Immature natural killer cell (primary cell): Measurements from ENCODE around the gene STRADB. TPM values are rescaled to one million over a fixed set of nuclear protein-coding genes. Genes with fewer than 3 reads are reported as not detected.
A peak's percentile ranks its signal among the peaks of the same experiment; 100 is the strongest.
"Not testable (repeated sequence)": the region's sequence is repeated elsewhere in the genome, so short reads cannot be mapped to it uniquely, and the experiment has no call there.

Source experiments
- DNase-seq, 3 donors: peaks; one replicate each; pipeline ENCODE4 v3.0.0; 2022; ENCODE audit warnings: mixed read lengths in 1 of 3
- H3K27ac Mint-ChIP-seq, 6 donors: one replicate each; pipeline ENCODE4 v1.8.0; 2020; ENCODE audit warnings: mixed read lengths in 6 of 6, mild to moderate bottlenecking in 5 of 6, inconsistent platforms in 4 of 6, moderate library complexity in 3 of 6
- H3K27me3 Mint-ChIP-seq, 3 donors: one replicate each; pipeline ENCODE4 v1.8.0; 2020 to 2021; ENCODE audit warnings: low read depth in 3 of 3, mild to moderate bottlenecking in 3 of 3, mixed read lengths in 3 of 3, moderate library complexity in 3 of 3, inconsistent platforms in 1 of 3
- H3K36me3 Mint-ChIP-seq, 3 donors: one replicate each; pipeline ENCODE4 v1.8.0; 2020; ENCODE audit warnings: mixed read lengths in 3 of 3, inconsistent platforms in 2 of 3, mild to moderate bottlenecking in 2 of 3
- H3K4me1 Mint-ChIP-seq, 2 donors: one replicate each; pipeline ENCODE4 v1.8.0; 2020; ENCODE audit warnings: inconsistent platforms in 2 of 2, mild to moderate bottlenecking in 2 of 2, mixed read lengths in 2 of 2, moderate library complexity in 1 of 2
- H3K4me3 Mint-ChIP-seq, 5 donors: one replicate each; pipeline ENCODE4 v1.8.0; 2020; ENCODE audit warnings: mild to moderate bottlenecking in 5 of 5, mixed read lengths in 5 of 5, inconsistent platforms in 3 of 5, moderate library complexity in 3 of 5
- H3K9me3 Mint-ChIP-seq, 6 donors: one replicate each; pipeline ENCODE4 v1.8.0; 2020; ENCODE audit warnings: mild to moderate bottlenecking in 6 of 6, mixed read lengths in 6 of 6, inconsistent platforms in 4 of 6, moderate library complexity in 3 of 6
- polyA plus RNA-seq, 3 donors: library from polyadenylated mRNA; unstranded; fragments of 300-500 nt; fragmentation: Illumina TruSeq; gene quantifications; one replicate each; pipeline ENCODE4 v1.2.3, GENCODE V29; 2021

Gene STRADB
- polyA plus RNA-seq, 3 donors from 2014 or later = 21.9 to 36.6 (median 32.5) TPM

- not testable (repeated sequence) for H3K9me3 Mint-ChIP-seq, H3K4me3 Mint-ChIP-seq, H3K27ac Mint-ChIP-seq, H3K27me3 Mint-ChIP-seq, DNase-seq
- Mint-ChIP-seq H3K4me1 (peaks cover 5 to 24% of the 10 kb centered on the region in 2 donors), H3K36me3 (peaks cover 0 to 14% (median 0%) of the 10 kb centered on the region in 3 donors)
Observed at GRCh38 chr2:201439336-201439922, 12.1 kb upstream of the STRADB start.

DNA sequence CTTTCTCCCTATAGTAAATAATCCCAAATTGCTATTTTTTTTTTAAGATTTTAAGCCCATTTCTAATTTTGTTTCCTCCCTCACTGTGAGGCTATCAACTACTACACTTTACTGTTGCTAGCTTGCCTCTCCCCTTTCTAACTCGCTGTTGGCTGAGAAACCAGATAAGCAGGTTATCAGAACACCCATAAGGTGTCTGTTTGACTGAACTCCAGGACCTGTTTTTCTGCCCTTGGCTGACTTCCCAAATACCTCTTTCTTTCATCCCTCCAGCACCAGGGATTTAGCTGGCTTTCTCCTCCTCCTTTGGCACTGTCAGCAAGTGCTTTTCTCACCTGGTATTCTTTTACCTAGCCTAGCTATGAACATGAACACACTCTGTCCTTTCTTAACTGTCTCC is 11.4 kb upstream of the STRADB start:
- Mint-ChIP-seq H3K36me3 (peaks cover 0 to 14% (median 0%) of the 10 kb centered on the region in 3 donors), H3K4me3 (no peak overlapping the region), H3K27me3 (no peaks in the 10 kb centered on the region), H3K9me3 (no peaks in the 10 kb centered on the region), H3K4me1 (peaks cover 4 to 22% of the 10 kb centered on the region in 2 donors), H3K27ac (no peak overlapping the region)
- no peak for DNase-seq

GRCh38 chr2:201441409-201441808 is 10.1 kb upstream of the STRADB start:
- Mint-ChIP-seq H3K4me1 (peaks cover 3 to 26% of the 10 kb centered on the region in 2 donors), H3K4me3 (no peak overlapping the region), H3K27ac (no peak overlapping the region), H3K27me3 (no peaks in the 10 kb centered on the region), H3K9me3 (no peaks in the 10 kb centered on the region), H3K36me3 (peaks cover 0 to 14% (median 0%) of the 10 kb centered on the region in 3 donors)
- no peak for DNase-seq

DNA sequence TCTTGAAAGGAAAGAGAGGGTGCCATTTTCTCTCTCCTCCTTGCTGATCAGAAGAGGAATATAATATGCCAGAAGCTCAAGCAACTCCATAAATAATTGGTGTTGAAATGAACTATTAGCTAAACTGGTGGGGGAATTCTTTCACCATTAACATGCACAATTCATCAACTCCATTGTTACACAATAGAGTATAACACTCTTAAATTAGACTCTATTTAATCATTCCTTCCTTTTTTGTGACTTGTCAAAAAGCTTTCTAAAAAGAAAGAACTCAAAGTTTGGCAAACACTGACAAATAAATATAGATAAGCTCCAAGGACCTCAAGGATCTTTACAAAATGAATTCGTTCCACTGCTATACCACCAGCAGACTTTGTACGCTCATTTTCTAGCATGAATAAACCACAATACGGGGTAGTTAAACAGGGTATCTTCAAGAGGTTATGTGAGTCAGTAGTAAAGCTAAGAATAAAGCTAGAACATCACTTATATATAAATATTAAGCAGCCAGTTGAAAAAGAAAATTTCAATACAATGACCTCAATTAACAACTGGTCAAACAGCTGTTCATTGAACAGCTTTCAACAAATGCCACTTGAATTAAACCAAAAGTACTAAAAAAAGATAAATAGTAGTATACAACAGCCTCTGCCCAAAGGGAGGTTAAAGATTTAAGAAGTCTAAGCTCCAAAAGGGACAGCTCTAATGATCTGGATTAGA is 6.6 kb upstream of the STRADB start:
- H3K9me3 Mint-ChIP-seq = no peaks in the 10 kb centered on the region
- H3K36me3 Mint-ChIP-seq = peaks cover 0 to 6% (median 4%) of the 10 kb centered on the region in 3 donors
- no peak overlapping the region for H3K4me3 Mint-ChIP-seq
- H3K27me3 Mint-ChIP-seq = no peaks in the 10 kb centered on the region
- H3K27ac Mint-ChIP-seq = no peak overlapping the region
- no peak for DNase-seq
- H3K4me1 Mint-ChIP-seq = peaks cover 20 to 48% of the 10 kb centered on the region in 2 donors

GRCh38 chr2:201447086-201447485 is 4.5 kb upstream of the STRADB start:
- H3K27me3 Mint-ChIP-seq = peaks cover 0 to 4% (median 3%) of the 10 kb centered on the region in 3 donors
- peak in 1 of 3 donors; percentile 7 for DNase-seq
- H3K27ac Mint-ChIP-seq = no peak overlapping the region
- H3K4me1 Mint-ChIP-seq = peaks cover 27 to 58% of the 10 kb centered on the region in 2 donors
- H3K36me3 Mint-ChIP-seq = peaks cover 0 to 4% (median 0%) of the 10 kb centered on the region in 3 donors
- no peaks in the 10 kb centered on the region for H3K9me3 Mint-ChIP-seq
- peak overlapping the region in 1 of 5 donors; percentile 1 for H3K4me3 Mint-ChIP-seq

GRCh38 chr2:201448061-201448460 is 3.5 kb upstream of the STRADB start:
- Mint-ChIP-seq H3K9me3 (no peaks in the 10 kb centered on the region), H3K4me1 (peaks cover 32 to 67% of the 10 kb centered on the region in 2 donors), H3K27ac (no peak overlapping the region), H3K27me3 (peaks cover 0 to 4% (median 3%) of the 10 kb centered on the region in 3 donors), H3K4me3 (peak overlapping the region in 1 of 5 donors; percentile 8), H3K36me3 (peaks cover 0 to 4% (median 0%) of the 10 kb centered on the region in 3 donors)
- no peak for DNase-seq

DNA sequence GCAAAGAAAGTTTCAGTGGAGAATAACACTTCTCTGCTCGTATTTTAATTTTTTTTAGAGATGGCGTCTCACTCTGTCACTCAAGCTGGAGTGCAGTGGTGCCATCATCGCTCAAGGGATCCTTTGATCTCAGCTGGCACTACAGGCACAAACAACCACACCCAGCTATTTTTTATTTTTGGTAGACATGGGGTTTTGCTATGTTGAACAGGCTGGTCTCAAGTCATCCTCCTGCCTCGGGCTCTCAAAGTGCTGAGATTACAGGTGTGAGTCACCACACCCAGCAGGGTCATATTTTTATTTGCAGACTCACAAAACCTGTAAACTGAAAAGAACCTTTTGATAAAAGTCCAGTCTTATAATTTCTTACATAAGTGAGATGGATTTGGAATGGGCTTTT is 2.8 kb upstream of the STRADB start:
- Mint-ChIP-seq H3K4me1 (peaks cover 32 to 70% of the 10 kb centered on the region in 2 donors), H3K9me3 (no peaks in the 10 kb centered on the region), H3K27me3 (peaks cover 0 to 4% (median 3%) of the 10 kb centered on the region in 3 donors), H3K36me3 (peaks cover 0 to 4% (median 0%) of the 10 kb centered on the region in 3 donors), H3K27ac (no peak overlapping the region), H3K4me3 (peak overlapping the region in 4 of 5 donors; percentile 46 to 67 (median 57))
- no peak for DNase-seq

- peaks cover 0 to 8% (median 0%) of the 10 kb centered on the region in 3 donors for H3K36me3 Mint-ChIP-seq
- H3K9me3 Mint-ChIP-seq = no peaks in the 10 kb centered on the region
- peaks cover 32 to 61% of the 10 kb centered on the region in 2 donors for H3K4me1 Mint-ChIP-seq
- peak overlapping the region; percentile 94 to 98 (median 96) for H3K4me3 Mint-ChIP-seq
- peak overlapping the region; percentile 88 to 97 (median 94) for H3K27ac Mint-ChIP-seq
- H3K27me3 Mint-ChIP-seq = peaks cover 0 to 4% (median 3%) of the 10 kb centered on the region in 3 donors
- no peak for DNase-seq
Observed at GRCh38 chr2:201450954-201451291, 617 bp upstream of the STRADB start.

GRCh38 chr2:201452058-201452921 is 750 bp downstream of the STRADB start:
- H3K27me3 Mint-ChIP-seq = peaks cover 0 to 4% (median 3%) of the 10 kb centered on the region in 3 donors
- H3K4me3 Mint-ChIP-seq = peak overlapping the region; percentile 85 to 94 (median 88)
- H3K9me3 Mint-ChIP-seq = no peaks in the 10 kb centered on the region
- peaks cover 27 to 50% of the 10 kb centered on the region in 2 donors for H3K4me1 Mint-ChIP-seq
- DNase-seq = no peak
- H3K27ac Mint-ChIP-seq = peak overlapping the region; percentile 37 to 88 (median 83)
- H3K36me3 Mint-ChIP-seq = peaks cover 0 to 8% (median 0%) of the 10 kb centered on the region in 3 donors

GRCh38 chr2:201452922-201453643 is 1.5 kb downstream of the STRADB start:
- Mint-ChIP-seq H3K9me3 (no peaks in the 10 kb centered on the region), H3K27ac (peak overlapping the region in 1 of 6 donors; percentile 36), H3K4me1 (peaks cover 20 to 42% of the 10 kb centered on the region in 2 donors), H3K36me3 (peaks cover 0 to 8% (median 0%) of the 10 kb centered on the region in 3 donors), H3K27me3 (peaks cover 0 to 4% (median 3%) of the 10 kb centered on the region in 3 donors), H3K4me3 (peak overlapping the region in 4 of 5 donors; percentile 85 to 90 (median 88))
- DNase-seq = no peak

DNA sequence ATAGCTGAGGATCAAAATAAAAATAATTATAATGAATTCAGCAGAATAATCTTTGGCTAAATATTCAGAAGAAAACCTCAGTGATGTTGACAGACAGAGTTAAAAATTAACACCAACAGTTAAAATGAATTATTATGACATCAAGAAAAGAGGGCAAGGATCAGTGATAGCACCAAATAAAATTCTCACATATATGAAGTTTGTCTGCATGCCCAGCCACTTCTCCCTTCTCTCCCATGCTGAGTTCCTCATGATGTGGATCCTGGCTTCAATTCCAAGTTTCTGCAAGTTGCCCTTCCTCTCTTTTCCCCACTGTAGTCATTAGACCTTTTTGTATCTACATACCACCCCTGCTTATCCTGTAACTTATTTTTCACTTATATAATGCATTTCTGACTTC is 6.8 kb downstream of the STRADB start:
- Mint-ChIP-seq H3K27ac (no peak overlapping the region), H3K27me3 (peaks cover 0 to 1% (median 0%) of the 10 kb centered on the region in 3 donors), H3K4me3 (no peak overlapping the region), H3K9me3 (no peaks in the 10 kb centered on the region), H3K4me1 (no peaks in the 10 kb centered on the region), H3K36me3 (peaks cover 27 to 42% (median 41%) of the 10 kb centered on the region in 3 donors)
- no peak for DNase-seq

DNA sequence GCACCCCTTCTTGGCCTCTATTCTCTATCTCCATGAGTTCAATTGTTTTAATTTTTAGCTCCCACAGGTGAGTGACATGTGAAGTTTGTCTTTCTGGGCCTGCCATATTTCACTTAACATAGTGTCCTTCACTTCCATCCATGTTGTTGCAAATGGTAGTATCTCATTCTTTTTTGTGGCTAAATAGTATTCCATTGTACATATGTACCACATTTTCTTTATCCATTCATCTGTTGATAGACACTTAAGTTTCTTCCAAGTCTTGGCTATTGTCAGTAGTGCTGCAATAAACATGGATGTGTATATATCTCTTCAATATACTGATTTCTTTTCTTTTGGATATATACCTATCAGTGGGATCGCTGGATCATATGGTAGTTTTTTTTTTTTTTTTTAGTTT is 9.0 kb downstream of the STRADB start:
- no peaks in the 10 kb centered on the region for H3K9me3 Mint-ChIP-seq
- peaks cover 35 to 52% (median 47%) of the 10 kb centered on the region in 3 donors for H3K36me3 Mint-ChIP-seq
- DNase-seq = no peak
- H3K27me3 Mint-ChIP-seq = peaks cover 0 to 1% (median 0%) of the 10 kb centered on the region in 3 donors
- H3K4me3 Mint-ChIP-seq = no peak overlapping the region
- no peaks in the 10 kb centered on the region for H3K4me1 Mint-ChIP-seq
- no peak overlapping the region for H3K27ac Mint-ChIP-seq

- no peak overlapping the region for H3K4me3 Mint-ChIP-seq
- H3K36me3 Mint-ChIP-seq = peaks cover 49 to 60% (median 51%) of the 10 kb centered on the region in 3 donors
Observed at GRCh38 chr2:201464547-201464946, 13.0 kb downstream of the STRADB start.

More at GRCh38 chr2:201464547-201464946, 13.0 kb downstream of the STRADB start:
- Mint-ChIP-seq H3K27ac (no peak overlapping the region), H3K4me1 (no peaks in the 10 kb centered on the region), H3K27me3 (peaks cover 0 to 1% (median 0%) of the 10 kb centered on the region in 3 donors), H3K9me3 (no peaks in the 10 kb centered on the region)
- DNase-seq = no peak
